KMS-11 (cell line): Measurements from ENCODE around the gene PLEKHA5.

Experiments used
- H2AFZ ChIP-seq: fragments of 200-600 bp; sonication (generic); 2 replicates; pipeline ENCODE4 v1.6.1; 2016; ENCODE audit warnings: antibody characterized with exemption, mixed run types, low read depth
- H3K27ac ChIP-seq: fragments of 200-600 bp; sonication (generic); 2 replicates; pipeline ENCODE4 v1.6.1; 2016; ENCODE audit warnings: mild to moderate bottlenecking, mixed run types
- H3K27me3 ChIP-seq: fragments of 200-600 bp; sonication (generic); 2 replicates; pipeline ENCODE4 v1.6.1; 2017; ENCODE audit warnings: mild to moderate bottlenecking, low read depth, mixed run types, moderate library complexity; ENCODE audit not compliant: insufficient read depth
- H3K36me3 ChIP-seq: fragments of 200-600 bp; sonication (generic); 2 replicates; pipeline ENCODE4 v1.6.1; 2017; ENCODE audit warnings: mild to moderate bottlenecking, mixed run types; ENCODE audit not compliant: insufficient read depth
- H3K4me1 ChIP-seq: fragments of 200-600 bp; sonication (generic); 2 replicates; pipeline ENCODE4 v1.6.1; 2016; ENCODE audit warnings: mild to moderate bottlenecking, low read depth, mixed run types; ENCODE audit not compliant: poor library complexity, severe bottlenecking
- H3K4me2 ChIP-seq: fragments of 200-600 bp; sonication (generic); 2 replicates; pipeline ENCODE4 v1.7.0; 2016; ENCODE audit warnings: mild to moderate bottlenecking, mixed run types
- H3K4me3 ChIP-seq: fragments of 200-600 bp; sonication (generic); IDR thresholded peaks from 2 replicates; pipeline ENCODE4 v1.6.1; 2017; ENCODE audit warnings: low read depth, low read length, mixed read lengths; ENCODE audit not compliant: insufficient read depth
- H3K79me2 ChIP-seq: fragments of 200-600 bp; sonication (generic); 2 replicates; pipeline ENCODE4 v1.6.1; 2016; ENCODE audit warnings: low read depth, mixed run types; ENCODE audit not compliant: insufficient read depth
- H3K9ac ChIP-seq: fragments of 200-600 bp; sonication (generic); 2 replicates; pipeline ENCODE4 v1.6.1; 2016; ENCODE audit warnings: mild to moderate bottlenecking, mixed run types
- H4K20me1 ChIP-seq: fragments of 200-600 bp; sonication (generic); 2 replicates; pipeline ENCODE4 v1.6.1; 2016; ENCODE audit warnings: mild to moderate bottlenecking, mixed run types; ENCODE audit not compliant: insufficient read depth
- CTCF ChIP-seq: fragments of 200-600 bp; sonication (generic); conservative IDR thresholded peaks from 2 replicates; pipeline ENCODE4 v1.6.1; 2017; ENCODE audit warnings: low read depth, mild to moderate bottlenecking, antibody characterized with exemption, low read length, moderate library complexity, mixed read lengths

The PLEKHA5 gene

DNA sequence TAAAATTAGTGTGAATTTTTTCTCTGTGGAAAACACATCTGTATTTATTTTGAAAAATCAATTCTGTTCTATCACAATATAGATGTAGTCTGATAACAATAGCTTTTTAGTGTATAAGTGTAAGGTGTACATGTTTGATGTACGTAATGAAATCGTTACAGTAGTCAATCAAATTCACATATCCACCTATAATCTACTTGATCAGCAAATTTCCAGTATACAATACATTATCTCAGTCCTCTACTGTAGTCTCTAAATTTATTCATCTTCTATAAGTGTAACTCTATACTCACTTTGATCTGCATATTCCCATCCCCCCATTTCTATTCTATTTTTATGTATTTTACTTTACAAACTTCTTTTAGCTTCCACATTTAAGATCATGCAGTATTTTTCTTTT lies 13.0 kb downstream of the PLEKHA5 start:
- H4K20me1 ChIP-seq, result no peaks in the 10 kb centered on the region
- H3K4me3 ChIP-seq, result no peak overlapping the region
- no peak overlapping the region for H3K9ac ChIP-seq
- H3K4me1 ChIP-seq, result no peaks in the 10 kb centered on the region
- H3K79me2 ChIP-seq, result no peaks in the 10 kb centered on the region
- no peak for TF ChIP-seq CTCF
- H3K27ac ChIP-seq, result no peak overlapping the region
- H2AFZ ChIP-seq, result no peak overlapping the region
- no peak overlapping the region for H3K4me2 ChIP-seq
- no peaks in the 10 kb centered on the region for H3K27me3 ChIP-seq
- H3K36me3 ChIP-seq, result no peaks in the 10 kb centered on the region

DNA sequence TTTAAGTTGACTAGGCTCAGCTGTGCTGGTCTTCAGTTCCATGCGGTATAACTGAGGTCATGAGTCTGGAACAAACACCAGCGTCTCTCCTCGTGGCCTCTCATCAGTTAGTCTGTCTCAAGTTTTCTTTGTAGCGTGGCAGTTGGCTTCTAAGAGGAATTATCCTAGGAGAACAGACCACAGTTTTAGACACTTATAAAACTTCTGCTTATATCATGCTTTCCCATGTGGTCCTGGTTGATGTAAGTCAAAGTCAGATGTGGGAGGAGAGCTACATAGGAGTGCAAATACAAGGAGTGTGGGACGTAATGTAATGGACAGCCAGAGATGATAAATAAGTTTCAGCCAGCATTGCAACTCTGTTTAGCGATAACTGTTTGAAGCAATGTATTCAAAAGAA lies 14.8 kb downstream of the PLEKHA5 start:
- H3K79me2 ChIP-seq, result no peaks in the 10 kb centered on the region
- TF ChIP-seq CTCF, result no peak
- H4K20me1 ChIP-seq, result no peaks in the 10 kb centered on the region

GRCh38 chr12:19144985-19145384 lies 15.5 kb downstream of the PLEKHA5 start:
- Histone ChIP-seq H3K79me2 (no peaks in the 10 kb centered on the region), H3K27me3 (no peaks in the 10 kb centered on the region)

More for the DNA sequence above, 14.8 kb downstream of the PLEKHA5 start:
- no peaks in the 10 kb centered on the region for H3K27me3 ChIP-seq
- H3K27ac ChIP-seq, result no peak overlapping the region
- no peak overlapping the region for H3K4me3 ChIP-seq
- no peaks in the 10 kb centered on the region for H3K4me1 ChIP-seq
- no peaks in the 10 kb centered on the region for H3K36me3 ChIP-seq
- H2AFZ ChIP-seq, result no peak overlapping the region
- H3K9ac ChIP-seq, result no peak overlapping the region
- no peak overlapping the region for H3K4me2 ChIP-seq

DNA sequence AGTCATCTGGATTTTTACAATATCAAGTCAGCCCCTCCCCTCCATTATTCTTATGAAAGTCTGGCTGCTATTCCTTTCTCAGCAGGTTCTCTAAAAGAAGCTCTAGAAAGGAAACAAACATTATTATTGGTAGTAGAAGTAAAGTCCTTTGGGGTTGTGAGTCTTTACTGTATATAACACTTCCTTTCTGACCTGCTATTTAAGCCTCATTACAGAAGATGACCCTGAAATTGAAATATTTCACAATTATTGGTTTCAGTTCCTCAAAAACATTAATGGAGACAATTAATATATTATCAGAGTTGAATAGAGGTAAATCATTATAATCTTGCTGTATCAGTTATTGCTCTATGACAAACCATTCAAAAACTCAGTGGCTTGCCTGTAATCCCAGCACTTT lies 19.3 kb downstream of the PLEKHA5 start:
- H3K4me3 ChIP-seq, result no peak overlapping the region
- no peak overlapping the region for H3K4me2 ChIP-seq
- H3K4me1 ChIP-seq, result peaks cover 29% of the 10 kb centered on the region
- no peak overlapping the region for H3K27ac ChIP-seq
- H3K79me2 ChIP-seq, result no peaks in the 10 kb centered on the region
- no peaks in the 10 kb centered on the region for H3K36me3 ChIP-seq
- no peak overlapping the region for H3K9ac ChIP-seq
- no peak for TF ChIP-seq CTCF
- H3K27me3 ChIP-seq, result no peaks in the 10 kb centered on the region
- no peaks in the 10 kb centered on the region for H4K20me1 ChIP-seq
- H2AFZ ChIP-seq, result no peak overlapping the region

More at GRCh38 chr12:19144985-19145384, 15.5 kb downstream of the PLEKHA5 start:
- peaks cover 5% of the 10 kb centered on the region for H3K4me1 ChIP-seq
- no peak overlapping the region for H3K4me3 ChIP-seq
- no peak overlapping the region for H3K27ac ChIP-seq
- TF ChIP-seq CTCF, result no peak
- H3K9ac ChIP-seq, result no peak overlapping the region
- H2AFZ ChIP-seq, result no peak overlapping the region
- no peaks in the 10 kb centered on the region for H3K36me3 ChIP-seq
- no peaks in the 10 kb centered on the region for H4K20me1 ChIP-seq
- H3K4me2 ChIP-seq, result no peak overlapping the region
